HepG2 (cell line): ENCODE results near the gene KIF2C. TPM values are rescaled to one million over a fixed set of nuclear protein-coding genes. Genes with fewer than 3 reads are reported as not detected.

Experiments
- ATF3 ChIP-seq: sonication (generic); formaldehyde crosslinking; IDR thresholded peaks from 2 replicates; pipeline ENCODE4 v1.4.0; 2020; ENCODE audit warnings: missing genetic modification reagents
- BCLAF1 ChIP-seq: fragments of 450-650 bp; IDR thresholded peaks from 2 replicates; pipeline ENCODE4 v1.6.1; 2017; ENCODE audit warnings: mild to moderate bottlenecking
- CEBPG ChIP-seq: IDR thresholded peaks from 2 replicates; pipeline ENCODE4 v1.6.1; 2016
- DRAP1 ChIP-seq: IDR thresholded peaks from 2 replicates; pipeline ENCODE4 v1.6.1; 2016; ENCODE audit warnings: missing genetic modification reagents, missing compliant biosample characterization
- EHMT2 ChIP-seq: fragments of 200-600 bp; sonication (generic); IDR thresholded peaks from 2 replicates; pipeline ENCODE4 v1.7.0; 2017; ENCODE audit warnings: antibody characterized with exemption, low read depth, low read length, borderline replicate concordance
- ELF4 ChIP-seq: sonication (generic); formaldehyde crosslinking; IDR thresholded peaks from 2 replicates; pipeline ENCODE4 v1.5.0; 2020; ENCODE audit warnings: missing genetic modification reagents, mild to moderate bottlenecking, moderate library complexity, borderline replicate concordance
- EZH2 ChIP-seq: conservative IDR thresholded peaks from 2 replicates; pipeline ENCODE4 v1.6.1; 2012; ENCODE audit warnings: mild to moderate bottlenecking, low read depth, low read length, moderate library complexity
- FOXC1 ChIP-seq: sonication (generic); formaldehyde crosslinking; IDR thresholded peaks from 2 replicates; pipeline ENCODE4 v1.8.0; 2022; ENCODE audit warnings: mild to moderate bottlenecking, missing genetic modification reagents, borderline replicate concordance
- IRF9 ChIP-seq: sonication (generic); formaldehyde crosslinking; IDR thresholded peaks from 2 replicates; pipeline ENCODE4 v1.8.0; 2022; ENCODE audit warnings: missing genetic modification reagents, mild to moderate bottlenecking, borderline replicate concordance
- KAT7 ChIP-seq: IDR thresholded peaks from 2 replicates; pipeline ENCODE4 v1.6.1; 2018; ENCODE audit warnings: borderline replicate concordance, missing compliant biosample characterization
- PRDM15 ChIP-seq: sonication (generic); formaldehyde crosslinking; IDR thresholded peaks from 2 replicates; pipeline ENCODE4 v1.4.0; 2020; ENCODE audit warnings: missing genetic modification reagents
- RFX1 ChIP-seq: fragments of 450-650 bp; IDR thresholded peaks from 2 replicates; pipeline ENCODE4 v1.6.1; 2017
- SAFB2 ChIP-seq: sonication (generic); formaldehyde crosslinking; IDR thresholded peaks from 2 replicates; pipeline ENCODE4 v1.5.1; 2020; ENCODE audit warnings: missing genetic modification reagents, low read depth, mild to moderate bottlenecking, borderline replicate concordance
- ZFP90 ChIP-seq: sonication (generic); formaldehyde crosslinking; IDR thresholded peaks from 2 replicates; pipeline ENCODE4 v1.8.0; 2022; ENCODE audit warnings: missing genetic modification reagents, mild to moderate bottlenecking, inconsistent platforms, borderline replicate concordance
- ZMYM2 ChIP-seq: sonication (generic); formaldehyde crosslinking; IDR thresholded peaks from 2 replicates; pipeline ENCODE4 v1.8.0; 2022; ENCODE audit warnings: mild to moderate bottlenecking, missing genetic modification reagents
- ZNF24 ChIP-seq: fragments of 450-650 bp; IDR thresholded peaks from 2 replicates; pipeline ENCODE4 v1.6.1; 2017; ENCODE audit warnings: antibody characterized with exemption, mild to moderate bottlenecking
- ZNF460 ChIP-seq: sonication (generic); formaldehyde crosslinking; IDR thresholded peaks from 2 replicates; pipeline ENCODE4 v1.5.1; 2020; ENCODE audit warnings: missing genetic modification reagents, mild to moderate bottlenecking, borderline replicate concordance
- ZNF567 ChIP-seq: sonication (generic); formaldehyde crosslinking; IDR thresholded peaks from 2 replicates; pipeline ENCODE4 v1.8.1; 2023; ENCODE audit warnings: mild to moderate bottlenecking, missing genetic modification reagents, borderline replicate concordance
- ZNF629 ChIP-seq: sonication (generic); formaldehyde crosslinking; conservative IDR thresholded peaks from 2 replicates; pipeline ENCODE4 v1.5.0; 2020; ENCODE audit warnings: missing genetic modification reagents
- ZNF891 ChIP-seq: sonication (generic); formaldehyde crosslinking; IDR thresholded peaks from 2 replicates; pipeline ENCODE4 v1.5.0; 2020; ENCODE audit warnings: mild to moderate bottlenecking, missing genetic modification reagents
- ZSCAN21 ChIP-seq: sonication (generic); formaldehyde crosslinking; IDR thresholded peaks from 2 replicates; pipeline ENCODE4 v1.8.0; 2022; ENCODE audit warnings: mild to moderate bottlenecking, missing genetic modification reagents, moderate library complexity, borderline replicate concordance
- polyA plus RNA-seq, 8 experiments: library from polyadenylated mRNA; depleted of rRNA in 3 of 8; stranded (reverse) in 7 of 8; unstranded in 1 of 8; fragments of >200 nt; fragmentation: Illumina TruSeq in 4 of 8; extraction: Trizol in 4 of 8; gene quantifications; 2 replicates each; pipeline versions ENCODE4 v1.2.1 to v1.2.3, GENCODE V29; 2011 to 2016; ENCODE audit warnings: low read depth in 4 of 8, missing spikeins in 1 of 8, mixed read lengths in 1 of 8; ENCODE audit not compliant: insufficient read depth in 1 of 8
- total RNA-seq, 5 experiments: library from RNA; depleted of rRNA; stranded (reverse); fragments of >200 nt; fragmentation: Illumina TruSeq; extraction: Trizol; gene quantifications; 2 replicates each; pipeline ENCODE4 v1.2.3, GENCODE V29; 2016; ENCODE audit warnings: low read depth in 1 of 5

KIF2C gene
- total and polyA plus RNA-seq, 2 of the 13 experiments (the other 11 are each of a cell fraction or from before 2014, with no cell fraction given): 29.7 to 53.7 TPM

- TF ChIP-seq DRAP1 (CRISPR knock-in tag) (peak; percentile 83), FOXC1 (CRISPR knock-in tag) (peak; percentile 45), RFX1 (peak; percentile 98), ZFP90 (peak; percentile 88; the same call in 1 of the 2 replicates), BCLAF1 (no peak), EHMT2 (no peak), ZNF24 (no peak; the same call in 1 of the 2 replicates), ZNF460 (CRISPR knock-in tag) (peak; percentile 19; the same call in 1 of the 2 replicates), EZH2 (no peak), PRDM15 (CRISPR knock-in tag) (no peak), ZNF629 (CRISPR knock-in tag) (no peak), ATF3 (CRISPR knock-in tag) (peak; percentile 55), IRF9 (CRISPR knock-in tag) (peak; percentile 82; the same call in 1 of the 2 replicates), ZNF567 (CRISPR knock-in tag) (peak; percentile 98), SAFB2 (CRISPR knock-in tag) (no peak), CEBPG (CRISPR knock-in tag) (peak; percentile 56; the same call in 1 of the 2 replicates), ZNF891 (0 out of 2 replicates have a peak, but pooled peaks have one; percentile 9), ELF4 (CRISPR knock-in tag) (no peak), KAT7 (CRISPR knock-in tag) (no peak), ZSCAN21 (CRISPR knock-in tag) (peak; percentile 58; the same call in 1 of the 2 replicates), ZMYM2 (no peak; the same call in 1 of the 2 replicates)
Observed at GRCh38 chr1:44807364-44808062, 67.9 kb downstream of the KIF2C start (continued).
